HG03025 (cell line): ENCODE results near the gene TUBB2A.
"Not testable (repeated sequence)": the region's sequence is repeated elsewhere in the genome, so short reads cannot be mapped to it uniquely, and the experiment has no call there.

Experiments
- ATAC-seq: cut with Tn5 transposase; IDR thresholded peaks from one replicate; pipeline ENCODE4 v1.9.1; 2021; ENCODE audit warnings: mild to moderate bottlenecking, moderate library complexity; ENCODE audit not compliant: unreplicated experiment, low FRiP score

TUBB2A gene

DNA sequence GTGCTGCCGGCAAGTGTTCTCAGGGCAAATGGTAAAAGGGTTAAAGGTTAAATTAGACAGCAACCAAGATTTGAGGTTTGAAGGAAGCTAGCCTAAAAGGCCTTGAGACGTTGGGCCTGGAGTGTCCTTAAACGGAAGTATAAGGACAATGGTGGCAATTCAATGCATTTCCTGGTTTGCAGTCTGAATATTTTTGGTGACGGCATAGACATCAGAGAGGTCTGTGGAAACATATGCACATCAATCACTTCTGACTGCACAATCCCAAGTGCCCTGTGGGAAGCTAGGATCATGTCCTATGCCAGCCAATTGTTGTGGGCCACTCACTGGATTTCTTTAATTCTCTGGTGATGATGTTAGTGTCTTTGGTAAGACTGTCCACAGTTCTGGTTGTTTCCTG is 25.7 kb upstream of the TUBB2A start:
- ATAC-seq: no peak

DNA sequence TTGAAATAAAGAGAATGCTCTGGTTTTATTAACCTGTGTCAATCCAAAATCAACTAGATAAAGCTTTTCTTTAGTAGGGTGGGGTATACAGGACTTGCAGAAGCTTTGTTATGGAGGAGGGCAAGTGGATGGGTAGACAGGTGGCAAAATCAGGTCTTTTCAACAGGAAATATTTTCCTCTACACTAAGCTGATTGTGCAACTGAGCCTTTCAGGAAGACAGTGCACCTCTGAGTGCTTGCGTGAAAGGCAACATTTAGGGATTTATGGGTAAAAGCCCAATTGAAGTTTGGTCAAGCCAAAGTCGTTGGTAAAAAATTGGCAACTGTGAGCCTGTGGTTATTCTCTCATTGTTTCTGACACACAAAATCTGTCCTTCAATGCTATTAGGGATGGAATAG is 23.8 kb upstream of the TUBB2A start:
- ATAC-seq: no peak

DNA sequence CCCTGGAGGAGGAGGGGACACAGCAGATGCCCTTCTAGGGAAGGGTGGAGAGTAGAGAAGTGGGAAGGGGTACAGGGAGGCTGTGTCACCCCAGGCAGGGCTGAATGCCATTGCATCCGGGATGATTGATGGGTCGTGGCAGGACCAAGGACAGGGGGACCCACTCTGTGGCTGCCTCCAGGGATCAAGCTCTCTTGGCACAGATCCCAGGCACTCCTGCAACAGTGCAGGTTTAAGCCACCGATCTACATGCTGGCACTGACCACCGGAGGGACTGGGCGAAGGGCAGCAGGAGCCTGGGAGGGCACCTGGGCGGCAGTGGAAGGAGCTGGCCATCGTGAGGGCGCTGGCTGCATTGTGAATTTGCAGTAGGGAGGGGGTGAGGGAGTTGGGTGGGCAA is 22.6 kb upstream of the TUBB2A start:
- ATAC-seq: not testable (repeated sequence)

DNA sequence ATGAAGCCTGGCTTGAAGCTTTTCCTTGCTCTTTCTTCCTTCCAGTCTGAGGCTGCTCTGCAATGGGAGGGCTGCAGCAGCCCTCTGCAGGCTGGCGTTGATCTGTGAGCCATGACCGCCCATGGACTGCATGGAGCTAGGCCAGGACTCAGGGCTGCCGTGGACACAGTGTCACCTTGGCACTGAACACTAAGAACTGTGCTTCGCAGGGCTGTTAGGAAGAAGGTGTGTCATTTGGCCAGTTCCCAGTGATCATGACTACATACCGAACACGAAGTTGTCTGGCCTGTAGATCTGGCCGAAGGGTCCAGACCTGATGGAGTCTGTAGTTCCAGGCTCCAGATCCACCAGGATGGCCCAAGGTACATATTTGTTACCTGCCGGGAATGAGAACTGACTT is 21.3 kb upstream of the TUBB2A start:
- not testable (repeated sequence) for ATAC-seq

DNA sequence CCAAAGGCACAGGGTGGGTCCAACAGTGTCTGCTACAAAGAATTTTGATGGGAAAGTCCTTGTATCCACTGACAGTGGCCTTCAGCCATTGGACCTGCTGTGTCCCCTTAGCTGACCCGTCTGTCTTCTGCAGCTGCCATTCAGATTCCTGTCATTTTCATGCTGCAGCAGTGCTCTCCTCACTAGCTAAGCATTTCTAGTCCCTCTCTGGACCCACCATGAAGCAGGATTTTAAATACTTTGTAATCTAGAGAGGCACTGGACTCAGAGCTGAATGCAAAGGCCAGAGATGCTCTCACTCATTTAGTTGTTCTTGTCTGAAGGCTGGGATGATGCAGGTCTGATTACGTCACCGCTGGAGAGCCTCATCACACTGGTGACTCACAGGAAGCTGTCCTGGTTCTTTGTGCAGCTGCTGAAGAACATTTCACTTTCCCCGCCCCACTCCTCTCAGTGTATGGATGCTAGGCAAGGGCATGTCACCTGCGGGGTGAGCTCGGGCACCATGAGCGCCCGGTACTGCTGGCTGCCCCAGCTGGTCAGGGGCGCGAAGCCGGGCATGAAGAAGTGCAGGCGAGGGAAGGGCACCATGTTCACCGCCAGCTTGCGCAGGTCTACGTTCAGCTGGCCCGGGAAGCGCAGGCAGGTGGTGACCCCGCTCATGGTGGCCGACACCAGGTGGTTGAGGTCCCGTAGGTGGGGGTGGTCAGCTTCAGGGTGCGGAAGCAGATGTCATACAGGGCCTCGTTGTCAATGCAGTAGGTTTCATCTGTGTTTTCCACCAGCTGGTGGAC is 19.4 kb upstream of the TUBB2A start:
- ATAC-seq: no peak

DNA sequence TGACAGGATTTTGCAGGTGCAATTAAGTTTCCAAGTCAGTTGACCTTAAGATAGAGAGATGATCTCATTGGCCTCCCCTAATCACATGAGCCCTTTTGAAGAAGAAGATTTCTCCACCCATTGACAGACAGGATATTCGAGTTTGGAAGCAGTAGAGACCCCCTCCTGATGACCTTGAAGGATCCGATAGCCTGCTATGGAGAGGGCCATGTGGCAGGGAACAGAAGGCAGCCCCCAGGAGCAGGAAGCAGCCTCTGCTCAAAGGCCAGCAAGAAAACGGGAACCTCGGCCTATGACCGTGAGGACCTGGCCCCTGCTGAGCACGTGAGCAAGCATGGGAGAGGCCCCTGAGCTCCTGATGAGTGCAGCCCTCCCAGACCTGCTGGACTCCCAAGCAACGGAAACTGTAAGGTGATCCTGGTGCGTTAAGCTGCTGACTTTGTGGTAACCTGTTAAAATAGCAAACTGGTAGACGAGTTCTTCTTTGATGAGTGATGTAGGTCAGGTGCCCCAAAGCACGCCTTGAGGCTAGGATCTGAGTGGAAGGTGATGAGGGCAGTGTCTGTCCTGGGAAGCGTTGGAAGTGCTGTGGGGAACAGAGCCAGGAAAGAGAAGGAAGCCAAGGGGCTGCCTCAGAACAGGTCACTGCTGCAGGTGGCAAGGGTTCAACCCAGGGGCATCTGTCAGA is 18.5 kb upstream of the TUBB2A start:
- no peak for ATAC-seq

DNA sequence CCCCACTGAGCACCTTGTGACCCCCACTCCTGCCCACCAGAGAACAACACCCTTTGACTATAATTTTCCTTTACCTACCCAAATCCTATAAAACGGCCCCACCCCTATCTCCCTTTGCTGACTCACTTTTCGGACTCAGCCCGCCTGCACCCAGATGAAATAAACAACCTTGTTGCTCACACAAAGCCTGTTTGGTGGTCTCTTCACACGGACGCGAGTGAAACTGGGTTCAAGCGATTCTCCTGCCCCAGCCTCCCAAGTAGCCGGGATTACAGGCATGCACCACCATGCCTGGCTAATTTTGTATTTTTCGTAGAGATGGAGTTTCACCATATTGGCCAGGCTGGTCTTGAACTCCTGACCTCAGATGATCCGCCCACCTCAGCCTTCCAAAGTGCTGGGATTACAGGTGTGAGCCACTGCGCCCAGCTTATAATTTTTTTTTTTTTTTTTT is 16.3 kb upstream of the TUBB2A start:
- not testable (repeated sequence) for ATAC-seq

DNA sequence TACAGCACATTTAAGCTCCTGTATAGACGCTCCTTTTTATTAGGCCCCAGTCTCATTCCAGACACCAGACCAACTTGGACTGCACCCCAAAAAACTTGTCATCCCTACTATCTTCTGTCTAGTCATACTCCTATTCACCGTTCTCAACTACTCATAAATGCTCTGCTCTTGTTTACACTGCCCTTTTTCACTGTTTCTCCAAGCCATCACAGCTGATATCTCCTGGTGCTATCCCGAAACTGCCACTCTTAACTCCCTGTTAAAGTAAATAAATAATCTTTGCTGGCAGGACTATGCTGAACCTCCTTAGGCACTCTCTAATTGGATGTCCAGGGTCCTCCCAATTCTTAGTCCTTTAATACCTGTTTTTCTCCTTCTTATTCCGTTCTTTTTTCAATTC is 15.4 kb upstream of the TUBB2A start:
- not testable (repeated sequence) for ATAC-seq

DNA sequence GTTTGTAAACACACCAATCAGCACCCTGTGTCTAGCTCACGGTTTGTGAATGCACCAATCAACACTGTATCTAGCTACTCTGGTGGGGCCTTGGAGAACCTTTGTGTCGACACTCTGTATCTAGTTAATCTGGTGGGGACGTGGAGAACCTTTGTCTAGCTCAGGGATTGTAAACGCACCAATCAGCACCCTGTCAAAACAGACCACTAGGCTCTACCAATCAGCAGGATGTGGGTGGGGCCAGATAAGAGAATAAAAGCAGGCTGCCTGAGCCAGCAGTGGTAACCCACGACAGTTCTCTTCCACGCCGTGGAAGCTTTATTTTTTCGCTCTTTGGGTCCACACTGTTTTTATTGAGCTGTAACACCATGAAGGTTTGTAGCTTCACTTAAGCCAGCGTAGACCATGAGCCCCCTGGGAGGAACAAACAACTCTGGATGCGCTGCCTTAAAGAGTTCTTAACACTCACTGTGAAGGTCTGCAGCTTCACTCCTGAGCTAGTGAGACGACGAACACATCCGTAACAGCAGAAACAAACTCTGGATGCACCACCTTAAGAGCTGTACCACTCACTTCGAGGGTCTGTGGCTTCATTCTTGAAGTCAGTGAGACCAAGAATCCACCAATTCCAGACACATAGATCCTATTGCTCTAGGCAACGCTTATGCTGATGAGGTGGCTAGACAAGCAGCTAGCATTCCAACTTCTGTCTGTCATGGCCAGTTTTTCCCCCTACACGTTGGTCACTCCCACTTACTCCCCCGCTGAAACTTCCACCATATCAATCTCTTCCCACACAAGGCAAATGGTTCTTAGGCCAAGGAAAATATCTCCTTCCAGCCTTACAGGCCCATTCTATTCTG is 14.2 kb upstream of the TUBB2A start:
- ATAC-seq: not testable (repeated sequence)

DNA sequence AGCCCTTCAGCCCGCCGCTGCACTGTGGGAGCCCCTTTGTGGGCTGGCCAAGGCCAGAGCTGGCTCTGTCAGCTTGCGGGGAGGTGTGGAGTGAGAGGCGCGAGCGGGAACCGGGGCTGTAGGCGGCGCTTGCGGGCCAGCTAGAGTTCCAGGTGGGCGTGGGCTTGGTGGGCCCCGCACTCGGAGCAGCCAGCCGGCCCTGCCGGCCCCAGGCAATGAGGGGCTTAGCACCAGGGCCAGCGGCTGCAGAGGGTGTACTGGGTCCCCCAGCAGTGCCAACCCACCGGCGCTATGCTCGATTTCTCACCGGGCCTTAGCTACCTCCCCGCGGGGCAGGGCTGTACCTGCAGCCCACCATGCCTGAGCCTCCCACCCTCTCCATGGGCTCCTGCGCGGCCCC is 13.3 kb upstream of the TUBB2A start:
- not testable (repeated sequence) for ATAC-seq

DNA sequence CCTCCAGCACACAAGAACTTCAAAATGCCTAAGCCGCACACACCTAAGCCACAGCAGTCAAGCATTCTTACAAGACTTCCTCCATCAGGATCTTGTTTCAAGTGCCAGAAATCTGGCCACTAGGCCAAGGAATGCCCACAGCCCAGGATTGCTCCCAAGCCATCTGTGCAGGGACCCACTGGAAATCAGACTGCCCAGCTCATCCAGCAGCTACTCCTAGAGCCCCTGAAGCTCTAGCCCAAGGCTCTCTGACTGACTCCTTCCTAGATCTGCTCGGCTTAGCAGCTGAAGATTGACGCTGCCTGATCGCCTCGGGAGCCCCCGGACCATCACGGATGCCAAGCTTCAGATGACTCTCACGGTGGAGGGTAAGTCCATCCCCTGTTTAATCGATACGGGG is 10.7 kb upstream of the TUBB2A start:
- ATAC-seq: not testable (repeated sequence)

DNA sequence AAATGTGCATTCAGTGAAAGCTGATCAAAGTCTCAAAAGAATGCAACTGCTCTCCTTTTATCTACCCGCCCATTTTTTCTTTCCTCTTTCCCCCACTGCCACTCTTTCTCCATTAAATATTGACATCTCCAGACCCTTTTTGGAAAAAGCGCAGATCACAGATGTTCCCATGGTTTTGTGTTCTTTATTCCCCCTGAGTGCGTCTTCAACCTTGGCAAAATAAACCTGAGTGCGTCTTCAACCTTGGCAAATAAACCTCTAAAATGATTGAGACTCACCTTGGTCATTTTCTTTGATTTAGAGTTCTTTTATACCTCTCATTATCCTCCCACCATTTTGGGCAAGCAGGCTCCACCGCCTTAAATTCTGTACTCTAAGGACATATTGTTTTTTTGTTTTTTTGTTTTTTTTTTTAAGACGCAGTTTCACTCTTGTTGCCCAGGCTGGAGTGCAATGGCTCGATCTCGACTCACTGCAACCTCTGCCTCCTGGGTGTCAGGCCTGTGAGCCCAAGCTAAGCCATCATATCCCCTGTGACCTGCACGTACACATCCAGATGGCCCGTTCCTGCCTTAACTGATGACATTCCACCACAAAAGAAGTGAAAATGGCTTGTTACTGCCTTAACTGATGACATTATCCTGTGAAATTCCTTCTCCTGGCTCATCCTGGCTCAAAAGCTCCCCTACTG is 9.3 kb upstream of the TUBB2A start:
- not testable (repeated sequence) for ATAC-seq

DNA sequence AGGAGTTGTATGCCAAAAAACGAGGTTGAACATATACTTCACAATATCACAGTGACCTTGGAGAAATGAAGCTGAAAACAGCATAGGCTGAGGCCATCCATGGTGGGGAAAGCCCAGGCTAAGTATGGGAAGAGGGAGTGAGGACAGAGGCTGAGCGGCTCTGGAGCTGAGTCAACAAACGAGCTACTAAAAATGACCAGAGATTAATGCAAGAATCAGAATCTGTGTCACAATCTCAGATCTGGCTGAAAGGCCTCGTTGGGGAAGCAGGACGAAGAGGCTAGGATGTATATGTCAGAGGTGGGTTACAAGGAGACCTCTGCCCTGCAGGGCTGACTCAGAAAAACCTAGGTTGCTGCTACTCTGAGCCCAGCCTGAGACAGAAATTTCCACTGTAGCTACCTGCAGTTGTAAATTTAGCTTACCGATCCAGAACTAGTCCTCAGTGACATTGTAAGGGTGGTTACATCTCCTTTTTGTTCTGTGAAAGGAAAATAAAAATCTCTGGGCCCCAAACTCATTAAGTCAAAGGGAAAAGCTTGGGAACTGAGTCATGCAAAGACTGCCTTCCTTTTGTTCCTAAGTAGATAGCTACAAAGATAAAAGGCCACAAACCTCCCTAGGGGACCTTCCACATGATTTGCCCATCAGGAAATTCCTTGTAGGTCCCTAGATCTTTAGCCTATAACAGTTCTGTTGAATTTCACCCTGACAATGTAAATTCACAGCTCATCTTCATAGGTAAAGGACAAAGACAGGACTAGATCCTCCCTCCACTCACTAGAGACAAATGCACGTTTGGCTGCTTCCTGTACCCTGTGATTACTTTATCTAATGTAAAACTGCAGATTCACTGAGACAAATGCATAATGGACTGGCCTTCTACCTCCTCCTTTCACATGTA is 8.5 kb upstream of the TUBB2A start:
- no peak for ATAC-seq

DNA sequence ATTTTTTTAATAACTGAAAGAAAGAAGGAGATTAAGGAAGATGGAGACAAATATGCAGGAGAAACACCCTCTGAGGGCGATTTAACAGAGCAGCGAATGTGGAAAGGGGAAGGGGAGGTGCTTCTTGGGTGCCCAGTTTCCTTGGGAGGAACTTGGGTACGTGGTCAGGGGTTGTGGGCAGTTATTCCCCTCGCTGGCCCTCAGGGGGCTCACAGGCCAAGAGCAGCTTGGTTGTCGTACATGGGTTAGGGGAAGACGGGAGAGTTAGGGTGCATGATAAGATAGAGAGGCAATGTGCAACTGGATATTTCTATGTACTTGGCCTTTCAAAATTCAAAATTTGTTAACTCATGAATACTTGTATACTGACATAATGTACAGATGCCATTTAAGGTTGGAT is 7.0 kb upstream of the TUBB2A start:
- ATAC-seq: no peak

DNA sequence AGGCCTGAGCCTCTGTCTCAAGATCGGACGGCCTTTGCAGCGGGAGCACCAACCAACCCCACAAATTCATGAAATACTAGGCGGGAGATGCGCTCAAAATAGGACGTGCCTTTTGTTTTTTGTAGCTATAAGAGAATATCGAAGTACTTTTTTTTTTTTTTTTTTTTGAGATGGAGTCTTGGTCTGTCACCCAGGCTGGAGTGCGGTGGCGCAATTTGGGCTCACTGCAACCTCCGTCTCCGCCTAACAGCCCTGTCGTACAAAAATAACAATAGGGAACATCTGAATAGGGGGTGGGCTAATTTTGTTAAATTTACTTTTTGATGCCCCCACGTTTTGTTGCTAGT is 5.9 kb upstream of the TUBB2A start:
- peak; percentile 23 for ATAC-seq

DNA sequence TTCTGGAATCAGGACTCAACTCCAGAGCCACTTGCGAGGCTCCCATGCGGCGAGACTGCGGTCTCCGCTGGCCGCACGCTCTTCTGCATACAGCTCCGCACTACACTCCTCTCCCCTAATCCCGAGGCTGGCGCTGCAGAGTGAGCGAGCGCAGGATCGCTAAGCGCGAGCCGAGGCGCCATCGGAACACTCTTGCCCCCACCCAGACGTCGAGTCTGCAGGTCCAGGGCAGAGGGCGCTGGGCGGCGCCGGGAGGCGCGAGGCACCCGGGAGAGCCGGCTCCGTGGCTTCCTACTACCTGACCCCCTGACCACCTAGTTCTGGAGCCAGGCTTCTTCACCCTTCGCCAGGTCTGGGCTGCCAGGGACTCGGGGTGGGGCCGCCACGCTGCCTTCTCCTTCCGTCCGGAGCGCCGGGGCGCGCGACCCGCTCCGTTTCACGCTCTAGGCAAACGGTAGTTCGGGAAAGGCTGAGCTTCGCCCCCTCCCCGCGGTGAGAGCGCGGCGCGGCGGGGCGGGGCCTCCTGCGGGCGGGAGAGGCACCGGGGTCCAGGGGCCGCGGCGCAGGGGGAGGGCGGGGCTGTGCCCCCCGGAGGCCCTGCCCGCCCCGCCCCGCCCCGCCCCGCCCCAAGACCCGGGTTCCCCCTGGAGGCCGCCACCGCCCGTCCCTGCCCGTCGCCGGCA is 5.4 kb upstream of the TUBB2A start:
- ATAC-seq: peak; percentile 59

DNA sequence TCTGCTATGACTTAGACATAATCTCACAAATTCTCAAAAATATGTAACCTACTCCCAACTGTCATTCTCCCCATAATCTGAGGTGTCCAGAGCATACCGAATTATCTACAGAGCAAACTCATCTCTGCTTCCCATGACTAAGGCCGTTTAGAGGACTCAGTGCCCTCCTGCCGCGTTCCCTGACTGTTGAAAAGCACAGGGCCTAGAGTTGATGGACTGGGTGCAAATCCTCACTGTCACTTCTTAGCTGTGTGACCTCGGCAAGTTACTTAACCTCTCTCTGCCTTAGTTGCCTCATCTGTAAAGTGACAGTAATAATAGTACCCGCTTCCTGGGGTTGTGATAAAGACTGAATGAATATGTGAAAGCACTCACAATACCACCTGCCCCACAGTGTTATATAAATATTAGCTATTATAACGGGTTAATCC is 4.7 kb upstream of the TUBB2A start:
- no peak for ATAC-seq

DNA sequence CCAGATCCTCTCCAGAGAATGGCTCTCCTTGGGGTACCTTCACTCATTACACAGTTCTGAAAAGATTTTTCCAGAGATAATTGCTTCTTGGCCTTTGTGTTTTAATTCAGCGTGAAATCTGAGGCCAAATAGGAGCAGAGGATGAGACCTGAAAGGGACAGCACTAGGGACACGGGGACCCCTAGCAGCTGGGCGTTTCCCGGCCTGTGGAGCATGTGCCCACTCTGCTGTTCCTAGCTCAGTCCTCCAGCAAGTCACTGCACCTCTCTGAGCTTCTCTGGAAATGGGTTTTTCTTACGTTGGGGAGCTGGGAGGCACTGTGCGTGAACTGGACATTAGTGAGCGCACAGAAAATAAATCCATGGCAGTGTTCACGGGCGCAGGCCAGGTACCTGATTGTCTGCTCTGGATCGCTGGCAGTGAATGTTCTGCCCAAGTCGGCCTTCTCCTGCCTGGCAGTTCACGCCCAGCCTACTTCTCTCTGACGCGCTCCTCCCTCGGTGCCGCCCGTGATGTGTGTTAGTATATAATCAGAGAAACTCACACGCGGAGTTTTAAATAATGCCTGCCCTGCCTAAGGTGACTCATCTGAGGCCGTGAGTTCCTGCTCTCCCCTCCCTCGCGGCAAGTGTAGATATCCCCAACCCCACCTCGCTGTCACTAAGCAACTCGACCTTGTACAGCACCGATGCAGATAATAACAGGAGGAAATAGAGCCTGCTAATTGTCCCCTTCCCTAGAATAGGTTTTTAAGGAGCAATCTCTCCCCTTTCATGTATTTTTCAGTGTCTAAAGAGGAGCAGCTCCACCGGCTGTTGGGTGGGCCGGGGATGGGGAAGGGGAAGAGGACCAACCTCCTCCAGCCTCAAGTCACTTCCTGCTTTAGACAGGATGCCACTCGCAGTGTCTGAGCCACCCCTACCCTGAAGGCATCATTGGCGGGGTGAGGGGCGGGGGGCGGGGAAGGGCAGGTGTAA is 2.7 kb upstream of the TUBB2A start:
- ATAC-seq: no peak
